ENCODE data around the gene KIF4B.
A peak's percentile ranks its signal among the peaks of the same experiment; 100 is the strongest.

KIF4B gene

GRCh38 chr5:155050384-155051019, 36.9 kb downstream of the KIF4B start:
- H3K36me3 ChIP-seq (ENCODE audit: control insufficient read depth in 1 of 2, insufficient read depth in 2 of 2, low read length in 2 of 2) = no peaks in the 10 kb centered on the region
- H3K4me2 ChIP-seq (ENCODE audit: low read length) = no peak overlapping the region
- no peak overlapping the region for H2BK12ac ChIP-seq (ENCODE audit: low read length)
- no peak overlapping the region for H4K12ac ChIP-seq (ENCODE audit: low read depth, low read length)
- no peak overlapping the region for H4K91ac ChIP-seq (ENCODE audit: low read depth, low read length)
- H3K9me3 ChIP-seq (ENCODE audit: insufficient read depth, low read depth, low read length) = no peaks in the 10 kb centered on the region
- H3K4me1 ChIP-seq (ENCODE audit: control insufficient read depth in 1 of 2, insufficient read depth in 2 of 2, low read length in 2 of 2) = peaks cover 6 to 19% of the 10 kb centered on the region in 2 experiments
- H2BK120ac ChIP-seq (ENCODE audit: insufficient read depth, low read length, poor library complexity) = no peak overlapping the region
- no peaks in the 10 kb centered on the region for H3K79me2 ChIP-seq (ENCODE audit: control insufficient read depth, insufficient read depth, low read length, poor library complexity)
- H2AFZ ChIP-seq (ENCODE audit: insufficient read depth, low read length, poor library complexity) = no peak overlapping the region
- no peak overlapping the region for H3K4me3 ChIP-seq (ENCODE audit: low read depth, low read length)
- WGBS (ENCODE audit: extremely low coverage, insufficient coverage, insufficient read length) = no CpG with 5 or more reads among the region's 5 CpGs
- no peak overlapping the region for H2AK5ac ChIP-seq (ENCODE audit: low read length)
- H4K8ac ChIP-seq (ENCODE audit: low read depth, low read length) = no peak overlapping the region
- H3K4ac ChIP-seq (ENCODE audit: low read depth, low read length) = no peak overlapping the region
- no peak overlapping the region for H3K18ac ChIP-seq (ENCODE audit: low read length)
- peaks cover 9% of the 10 kb centered on the region for H3K79me1 ChIP-seq (ENCODE audit: low read length)
- no peaks in the 10 kb centered on the region for H3K27me3 ChIP-seq (ENCODE audit: insufficient read depth, low read length)
- peak overlapping the region; percentile 65 for H3K27ac ChIP-seq (ENCODE audit: low read depth, low read length)
- no peak overlapping the region for H3K23ac ChIP-seq (ENCODE audit: low read length)
- no peak for DNase-seq
- no peak overlapping the region for H3K9ac ChIP-seq (ENCODE audit: low read length)
- H3K14ac ChIP-seq (ENCODE audit: low read length) = no peak overlapping the region
- peak overlapping the region; percentile 26 for H2BK5ac ChIP-seq (ENCODE audit: low read depth, low read length, poor library complexity)

- H2BK5ac ChIP-seq (ENCODE audit: low read depth, low read length, poor library complexity) = no peak overlapping the region
- no peak overlapping the region for H3K9ac ChIP-seq (ENCODE audit: low read length)
- peaks cover 3 to 13% of the 10 kb centered on the region in 2 experiments for H3K4me1 ChIP-seq (ENCODE audit: control insufficient read depth in 1 of 2, insufficient read depth in 2 of 2, low read length in 2 of 2)
- H2AK5ac ChIP-seq (ENCODE audit: low read length) = no peak overlapping the region
- H3K79me1 ChIP-seq (ENCODE audit: low read length) = peaks cover 9% of the 10 kb centered on the region
- H4K12ac ChIP-seq (ENCODE audit: low read depth, low read length) = no peak overlapping the region
- H3K79me2 ChIP-seq (ENCODE audit: control insufficient read depth, insufficient read depth, low read length, poor library complexity) = no peaks in the 10 kb centered on the region
- no peak overlapping the region for H3K4me3 ChIP-seq (ENCODE audit: low read depth, low read length)
- H3K4me2 ChIP-seq (ENCODE audit: low read length) = no peak overlapping the region
- peak overlapping the region; percentile 6 for H2BK12ac ChIP-seq (ENCODE audit: low read length)
- DNase-seq = no peak
- no CpG with 5 or more reads among the region's 4 CpGs for WGBS (ENCODE audit: extremely low coverage, insufficient coverage, insufficient read length)
- no peaks in the 10 kb centered on the region for H3K9me3 ChIP-seq (ENCODE audit: insufficient read depth, low read depth, low read length)
- no peak overlapping the region for H4K8ac ChIP-seq (ENCODE audit: low read depth, low read length)
- no peak overlapping the region for H2BK120ac ChIP-seq (ENCODE audit: insufficient read depth, low read length, poor library complexity)
- no peak overlapping the region for H2AFZ ChIP-seq (ENCODE audit: insufficient read depth, low read length, poor library complexity)
- no peak overlapping the region for H4K91ac ChIP-seq (ENCODE audit: low read depth, low read length)
- no peaks in the 10 kb centered on the region for H3K36me3 ChIP-seq (ENCODE audit: control insufficient read depth in 1 of 2, insufficient read depth in 2 of 2, low read length in 2 of 2)
- no peak overlapping the region for H3K18ac ChIP-seq (ENCODE audit: low read length)
- no peak overlapping the region for H3K14ac ChIP-seq (ENCODE audit: low read length)
- no peak overlapping the region for H3K4ac ChIP-seq (ENCODE audit: low read depth, low read length)
- no peak overlapping the region for H3K27ac ChIP-seq (ENCODE audit: low read depth, low read length)
- no peaks in the 10 kb centered on the region for H3K27me3 ChIP-seq (ENCODE audit: insufficient read depth, low read length)
- no peak overlapping the region for H3K23ac ChIP-seq (ENCODE audit: low read length)
Observed at GRCh38 chr5:155052532-155052931, 39.0 kb downstream of the KIF4B start.

GRCh38 chr5:155053501-155053900, 39.9 kb downstream of the KIF4B start:
- H3K4ac ChIP-seq (ENCODE audit: low read depth, low read length) = no peak overlapping the region
- no peak overlapping the region for H4K12ac ChIP-seq (ENCODE audit: low read depth, low read length)
- H3K27me3 ChIP-seq (ENCODE audit: insufficient read depth, low read length) = no peaks in the 10 kb centered on the region
- H4K91ac ChIP-seq (ENCODE audit: low read depth, low read length) = no peak overlapping the region
- H3K23ac ChIP-seq (ENCODE audit: low read length) = no peak overlapping the region
- H3K4me3 ChIP-seq (ENCODE audit: low read depth, low read length) = no peak overlapping the region
- H3K4me1 ChIP-seq (ENCODE audit: control insufficient read depth in 1 of 2, insufficient read depth in 2 of 2, low read length in 2 of 2) = peaks cover 3 to 11% of the 10 kb centered on the region in 2 experiments
- H3K9ac ChIP-seq (ENCODE audit: low read length) = no peak overlapping the region
- no peak overlapping the region for H2BK120ac ChIP-seq (ENCODE audit: insufficient read depth, low read length, poor library complexity)
- H2BK5ac ChIP-seq (ENCODE audit: low read depth, low read length, poor library complexity) = no peak overlapping the region
- H3K9me3 ChIP-seq (ENCODE audit: insufficient read depth, low read depth, low read length) = no peaks in the 10 kb centered on the region
- no peak overlapping the region for H2AK5ac ChIP-seq (ENCODE audit: low read length)
- no peak overlapping the region for H3K27ac ChIP-seq (ENCODE audit: low read depth, low read length)
- H3K36me3 ChIP-seq (ENCODE audit: control insufficient read depth in 1 of 2, insufficient read depth in 2 of 2, low read length in 2 of 2) = no peaks in the 10 kb centered on the region
- H3K79me1 ChIP-seq (ENCODE audit: low read length) = peaks cover 6% of the 10 kb centered on the region
- H3K4me2 ChIP-seq (ENCODE audit: low read length) = no peak overlapping the region
- H2BK12ac ChIP-seq (ENCODE audit: low read length) = no peak overlapping the region
- no peak overlapping the region for H4K8ac ChIP-seq (ENCODE audit: low read depth, low read length)
- no peak overlapping the region for H2AFZ ChIP-seq (ENCODE audit: insufficient read depth, low read length, poor library complexity)
- no peaks in the 10 kb centered on the region for H3K79me2 ChIP-seq (ENCODE audit: control insufficient read depth, insufficient read depth, low read length, poor library complexity)
- no peak overlapping the region for H3K14ac ChIP-seq (ENCODE audit: low read length)
- DNase-seq = no peak
- no CpG with 5 or more reads among the region's 4 CpGs for WGBS (ENCODE audit: extremely low coverage, insufficient coverage, insufficient read length)
- no peak overlapping the region for H3K18ac ChIP-seq (ENCODE audit: low read length)

- DNase-seq = no peak
- Histone ChIP-seq H3K4ac (ENCODE audit: low read depth, low read length) (no peak overlapping the region), H2BK5ac (ENCODE audit: low read depth, low read length, poor library complexity) (no peak overlapping the region), H3K9ac (ENCODE audit: low read length) (no peak overlapping the region), H2BK12ac (ENCODE audit: low read length) (peak overlapping the region; percentile 77), H3K18ac (ENCODE audit: low read length) (no peak overlapping the region), H2AK5ac (ENCODE audit: low read length) (no peak overlapping the region), H4K12ac (ENCODE audit: low read depth, low read length) (no peak overlapping the region), H3K36me3 (ENCODE audit: control insufficient read depth in 1 of 2, insufficient read depth in 2 of 2, low read length in 2 of 2) (no peaks in the 10 kb centered on the region), H3K9me3 (ENCODE audit: insufficient read depth, low read depth, low read length) (no peaks in the 10 kb centered on the region), H3K14ac (ENCODE audit: low read length) (no peak overlapping the region), H3K27me3 (ENCODE audit: insufficient read depth, low read length) (no peaks in the 10 kb centered on the region), H2BK120ac (ENCODE audit: insufficient read depth, low read length, poor library complexity) (peak overlapping the region; percentile 62), H3K4me3 (ENCODE audit: low read depth, low read length) (no peak overlapping the region), H4K91ac (ENCODE audit: low read depth, low read length) (no peak overlapping the region), H4K8ac (ENCODE audit: low read depth, low read length) (no peak overlapping the region), H3K79me2 (ENCODE audit: control insufficient read depth, insufficient read depth, low read length, poor library complexity) (no peaks in the 10 kb centered on the region), H3K4me2 (ENCODE audit: low read length) (no peak overlapping the region), H3K23ac (ENCODE audit: low read length) (no peak overlapping the region), H3K79me1 (ENCODE audit: low read length) (peaks cover 3% of the 10 kb centered on the region), H3K4me1 (ENCODE audit: control insufficient read depth in 1 of 2, insufficient read depth in 2 of 2, low read length in 2 of 2) (peaks cover 0 to 3% of the 10 kb centered on the region in 2 experiments), H3K27ac (ENCODE audit: low read depth, low read length) (no peak overlapping the region), H2AFZ (ENCODE audit: insufficient read depth, low read length, poor library complexity) (no peak overlapping the region)
- no CpG with 5 or more reads among the region's 8 CpGs for WGBS (ENCODE audit: extremely low coverage, insufficient coverage, insufficient read length)
Observed at GRCh38 chr5:155056644-155057269, 43.2 kb downstream of the KIF4B start.

All from trophoblast cell (in vitro differentiated cells and primary cell).